Effector memory CD4-positive, alpha-beta T cell (primary cell): Measurements from ENCODE around the gene CYP26B1.

Source experiments
- DNase-seq, 3 donors: peaks; one replicate each; pipeline ENCODE4 v3.0.0-alpha.2; 2020
- H3K27ac ChIP-seq: 2 replicates; pipeline ENCODE4 v1.7.0; 2013; ENCODE audit warnings: mild to moderate bottlenecking, low read length, moderate library complexity; ENCODE audit not compliant: insufficient read depth, poor library complexity, severe bottlenecking
- H3K27me3 ChIP-seq: replicated peaks from 2 replicates; pipeline ENCODE4 v1.7.0; 2013; ENCODE audit warnings: mild to moderate bottlenecking, low read length; ENCODE audit not compliant: insufficient read depth, control insufficient read depth, poor library complexity, severe bottlenecking
- H3K36me3 ChIP-seq: 2 replicates; pipeline ENCODE4 v1.7.0; 2013; ENCODE audit warnings: mild to moderate bottlenecking, low read length, moderate library complexity; ENCODE audit not compliant: control insufficient read depth, insufficient read depth
- H3K4me1 ChIP-seq: 2 replicates; pipeline ENCODE4 v1.7.0; 2013; ENCODE audit warnings: low read length, mild to moderate bottlenecking; ENCODE audit not compliant: control insufficient read depth, insufficient read depth, poor library complexity, severe bottlenecking
- H3K4me3 ChIP-seq: 2 replicates; pipeline ENCODE4 v1.7.0; 2013; ENCODE audit warnings: low read length, low read depth, mild to moderate bottlenecking; ENCODE audit not compliant: insufficient read depth, poor library complexity, severe bottlenecking
- H3K9me3 ChIP-seq: 2 replicates; pipeline ENCODE4 v1.7.0; 2013; ENCODE audit warnings: mild to moderate bottlenecking, low read length, moderate library complexity; ENCODE audit not compliant: control insufficient read depth

CYP26B1 gene

DNA sequence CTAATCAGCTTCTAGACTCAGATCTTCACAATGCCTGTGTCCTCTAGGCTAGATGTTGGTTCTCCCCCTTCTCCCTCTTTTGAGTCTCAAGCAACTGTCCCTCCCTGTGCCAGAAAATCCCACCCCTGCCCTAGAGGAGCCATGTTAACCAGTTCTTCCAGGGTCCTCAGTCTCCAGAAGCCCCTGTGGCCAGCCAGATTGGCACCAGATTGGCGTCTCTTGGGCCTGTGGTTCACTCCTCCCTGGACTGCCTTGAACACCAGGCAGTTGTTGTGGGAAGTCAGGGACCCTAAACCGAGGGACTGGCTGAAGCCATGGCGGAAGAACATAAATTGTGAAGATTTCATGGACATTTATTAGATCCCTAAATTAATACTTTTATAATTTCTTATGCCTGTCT, 36.6 kb downstream of the CYP26B1 start:
- no peaks in the 10 kb centered on the region for H3K4me1 ChIP-seq
- no peak for DNase-seq
- H3K27me3 ChIP-seq: no peaks in the 10 kb centered on the region
- H3K9me3 ChIP-seq: no peaks in the 10 kb centered on the region
- no peak overlapping the region for H3K27ac ChIP-seq
- no peak overlapping the region for H3K4me3 ChIP-seq
- no peaks in the 10 kb centered on the region for H3K36me3 ChIP-seq

DNA sequence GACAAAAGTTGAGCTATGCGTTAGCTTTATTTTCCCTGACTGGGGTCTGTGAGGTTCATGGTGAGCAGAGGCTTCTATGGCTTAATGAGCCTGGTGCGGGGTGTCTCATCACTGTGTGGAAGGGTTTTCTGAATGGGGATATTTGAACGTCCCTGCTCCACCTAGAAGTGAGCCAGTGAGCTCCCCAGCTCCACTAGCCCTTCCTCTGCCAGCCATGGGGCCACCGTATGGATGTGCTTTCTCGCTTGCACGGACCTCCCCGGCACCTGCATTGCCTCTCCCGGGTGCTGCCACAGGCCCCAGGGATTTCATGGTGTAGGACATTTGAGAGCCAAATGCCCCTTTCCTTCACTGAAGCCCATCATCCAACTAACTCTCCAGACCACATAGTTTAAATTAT, 37.8 kb downstream of the CYP26B1 start:
- DNase-seq: no peak
- no peak overlapping the region for H3K27ac ChIP-seq
- H3K27me3 ChIP-seq: no peaks in the 10 kb centered on the region
- H3K4me1 ChIP-seq: no peaks in the 10 kb centered on the region
- H3K4me3 ChIP-seq: no peak overlapping the region
- no peaks in the 10 kb centered on the region for H3K9me3 ChIP-seq
- no peaks in the 10 kb centered on the region for H3K36me3 ChIP-seq

DNA sequence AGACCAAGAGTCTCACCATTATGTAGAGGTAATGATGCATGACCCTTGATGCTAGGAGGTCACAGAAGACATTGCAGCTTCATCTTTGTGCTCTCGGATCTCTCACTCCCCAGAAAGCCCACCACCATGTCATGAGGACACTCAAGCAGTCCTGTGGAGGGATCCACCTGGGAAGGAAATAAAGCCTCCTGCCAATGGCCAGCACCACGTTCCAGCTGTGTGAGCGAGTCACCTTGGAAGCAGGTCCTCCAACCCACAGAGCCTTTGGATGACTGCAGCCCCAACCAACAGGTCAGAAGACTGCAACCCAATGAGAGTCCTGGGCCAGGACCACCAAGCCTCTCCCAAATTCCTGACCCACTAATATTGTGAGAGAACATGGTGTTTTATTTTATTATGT, 38.4 kb downstream of the CYP26B1 start:
- no peaks in the 10 kb centered on the region for H3K9me3 ChIP-seq
- H3K36me3 ChIP-seq: no peaks in the 10 kb centered on the region
- DNase-seq: no peak
- no peak overlapping the region for H3K27ac ChIP-seq
- H3K4me3 ChIP-seq: no peak overlapping the region
- H3K4me1 ChIP-seq: no peaks in the 10 kb centered on the region
- no peaks in the 10 kb centered on the region for H3K27me3 ChIP-seq

DNA sequence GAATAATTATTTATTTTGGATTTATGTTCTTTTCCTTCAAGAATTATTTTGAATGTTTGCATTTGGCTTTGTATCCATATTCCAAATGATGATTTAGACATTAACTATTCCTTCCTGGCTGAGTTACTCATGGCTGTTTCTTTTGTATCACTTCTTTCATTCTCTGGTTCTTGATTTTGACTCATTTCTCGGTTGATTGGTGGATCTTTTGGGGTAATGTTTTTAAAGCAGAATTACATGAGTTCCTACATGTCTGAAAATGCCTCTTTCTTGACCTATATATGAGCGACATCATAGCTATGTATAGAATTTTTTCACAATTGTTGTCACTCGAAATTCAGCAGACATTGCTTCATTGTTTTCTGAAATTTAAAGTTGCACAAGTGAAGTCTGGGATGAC, 39.5 kb downstream of the CYP26B1 start:
- H3K36me3 ChIP-seq: no peaks in the 10 kb centered on the region
- no peaks in the 10 kb centered on the region for H3K27me3 ChIP-seq
- no peaks in the 10 kb centered on the region for H3K9me3 ChIP-seq
- no peak overlapping the region for H3K4me3 ChIP-seq
- DNase-seq: no peak
- no peaks in the 10 kb centered on the region for H3K4me1 ChIP-seq
- no peak overlapping the region for H3K27ac ChIP-seq

DNA sequence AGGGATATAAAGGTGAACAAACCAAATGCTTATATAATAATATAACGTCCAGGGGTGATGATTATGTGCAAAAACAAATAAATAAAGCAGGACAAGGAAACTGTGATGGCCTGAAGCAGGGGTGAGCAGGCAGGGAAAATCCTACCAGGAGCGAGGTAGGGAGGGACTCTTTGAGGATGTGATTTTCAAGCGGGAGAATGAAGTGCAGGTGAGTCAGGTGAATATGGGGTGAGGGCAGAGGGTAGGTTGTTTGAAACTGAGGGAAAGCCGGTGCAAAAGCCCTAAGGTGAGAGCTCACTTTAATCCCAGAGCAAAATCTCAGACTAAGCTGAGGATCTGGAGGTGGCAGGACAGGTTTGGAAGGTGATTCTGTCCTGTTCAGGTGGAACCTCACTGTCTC, 40.7 kb downstream of the CYP26B1 start:
- no peak overlapping the region for H3K27ac ChIP-seq
- no peaks in the 10 kb centered on the region for H3K27me3 ChIP-seq
- H3K9me3 ChIP-seq: no peaks in the 10 kb centered on the region
- no peaks in the 10 kb centered on the region for H3K36me3 ChIP-seq
- no peaks in the 10 kb centered on the region for H3K4me1 ChIP-seq
- no peak for DNase-seq
- no peak overlapping the region for H3K4me3 ChIP-seq

DNA sequence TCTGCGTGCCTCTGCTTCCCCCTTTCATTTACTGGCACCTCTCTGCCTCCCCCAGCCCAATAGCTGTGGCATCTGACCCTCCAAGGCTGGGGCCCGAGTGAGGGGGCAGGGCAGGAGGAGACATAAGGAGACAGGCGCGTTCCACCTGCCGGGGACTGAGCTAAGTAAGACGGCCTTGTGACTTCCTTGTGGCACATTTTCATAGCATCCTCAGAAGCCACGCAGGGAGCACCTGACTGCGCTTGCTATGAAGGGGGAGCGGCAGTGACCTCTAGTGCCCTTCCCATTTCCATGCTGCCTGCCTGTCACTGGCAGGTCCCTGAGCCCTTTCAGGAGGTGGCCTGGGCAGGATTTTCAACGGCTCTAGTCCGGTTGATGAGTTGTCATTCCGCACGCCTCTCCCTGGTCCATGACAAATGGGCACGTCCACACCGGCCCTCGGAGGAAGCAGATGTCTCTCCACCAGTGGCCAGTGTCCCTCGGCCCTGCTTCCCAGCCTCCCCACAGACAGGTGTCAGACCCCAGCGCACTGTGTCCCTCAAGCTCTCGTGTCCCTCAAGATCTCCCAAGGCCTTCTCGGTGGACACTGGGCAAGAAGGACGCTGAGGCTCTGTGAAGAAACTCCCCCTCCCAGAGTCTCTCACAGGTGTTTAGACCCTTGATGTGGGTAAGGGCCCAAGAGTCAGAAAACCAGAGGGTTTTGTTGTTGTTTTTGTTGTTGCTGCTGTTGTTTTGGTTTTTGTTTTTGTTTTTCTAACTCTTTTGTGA, 42.7 kb downstream of the CYP26B1 start:
- Histone ChIP-seq H3K4me3 (no peak overlapping the region), H3K9me3 (no peaks in the 10 kb centered on the region), H3K4me1 (no peaks in the 10 kb centered on the region), H3K36me3 (no peaks in the 10 kb centered on the region), H3K27ac (no peak overlapping the region), H3K27me3 (no peaks in the 10 kb centered on the region)
- DNase-seq: no peak

DNA sequence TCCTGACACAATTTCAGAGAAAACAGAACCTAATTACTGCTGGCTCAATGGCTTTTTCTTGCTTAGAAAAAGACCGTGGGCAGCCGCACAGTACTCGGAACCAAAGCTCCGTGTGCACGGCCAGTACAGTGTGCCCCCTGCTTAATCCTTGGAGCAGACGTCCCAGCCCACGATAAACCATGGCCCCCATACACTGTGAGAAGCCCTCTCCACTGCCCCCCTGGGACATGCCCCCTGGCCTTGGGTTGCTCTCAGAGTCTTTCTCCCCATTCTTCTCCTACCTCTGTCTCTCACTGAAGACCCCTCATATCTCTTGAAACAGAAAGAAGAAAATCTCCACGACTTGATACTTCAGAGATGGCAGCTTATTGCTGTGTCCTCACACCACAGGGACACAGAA, 44.0 kb downstream of the CYP26B1 start:
- no peak for DNase-seq
- Histone ChIP-seq H3K27ac (no peak overlapping the region), H3K36me3 (no peaks in the 10 kb centered on the region), H3K4me3 (no peak overlapping the region), H3K27me3 (no peaks in the 10 kb centered on the region), H3K4me1 (no peaks in the 10 kb centered on the region), H3K9me3 (no peaks in the 10 kb centered on the region)

DNA sequence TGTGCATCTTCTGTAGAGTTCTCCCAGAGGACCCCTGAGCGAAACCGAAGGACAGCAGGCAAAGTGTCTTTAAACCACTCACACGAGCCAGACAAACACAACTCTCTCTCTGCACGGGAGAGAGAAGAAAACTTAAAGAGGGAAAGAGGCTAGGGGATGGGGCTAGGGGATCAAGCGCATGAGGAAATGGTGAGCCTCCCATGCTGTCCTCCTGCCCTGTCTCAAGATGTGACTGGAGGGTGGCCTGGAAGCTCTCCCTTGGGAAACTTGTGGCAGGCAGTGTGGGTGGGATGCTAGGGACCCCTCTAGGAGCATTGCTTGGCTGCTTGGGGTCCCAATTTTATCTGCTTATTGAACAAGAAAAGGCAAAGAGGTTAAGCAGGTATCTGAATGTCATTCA, 44.5 kb downstream of the CYP26B1 start:
- Histone ChIP-seq H3K9me3 (no peaks in the 10 kb centered on the region), H3K27ac (no peak overlapping the region), H3K36me3 (no peaks in the 10 kb centered on the region), H3K4me1 (no peaks in the 10 kb centered on the region), H3K27me3 (no peaks in the 10 kb centered on the region), H3K4me3 (no peak overlapping the region)
- no peak for DNase-seq

DNA sequence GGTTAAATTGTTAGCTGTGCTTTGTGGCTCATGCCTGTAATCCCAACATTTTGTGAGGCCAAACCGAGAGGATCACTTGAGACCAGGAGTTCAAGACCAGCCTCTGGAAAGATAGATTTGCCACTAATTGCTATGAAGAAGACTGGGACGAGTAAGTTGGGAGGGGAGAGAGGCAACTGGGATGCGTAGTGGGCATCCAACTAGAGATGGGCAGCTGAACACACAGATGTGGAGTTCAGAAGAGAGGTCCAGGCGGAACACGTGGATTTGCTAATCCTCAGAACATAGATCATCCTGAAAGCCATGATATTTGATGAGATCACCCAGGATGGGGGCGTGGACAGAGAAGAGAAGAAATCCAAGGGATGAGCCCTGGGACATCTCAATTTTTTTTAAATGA, 48.7 kb downstream of the CYP26B1 start:
- Histone ChIP-seq H3K9me3 (no peaks in the 10 kb centered on the region), H3K27ac (no peak overlapping the region), H3K4me1 (no peaks in the 10 kb centered on the region), H3K27me3 (no peaks in the 10 kb centered on the region), H3K4me3 (no peak overlapping the region), H3K36me3 (no peaks in the 10 kb centered on the region)
- no peak for DNase-seq

DNA sequence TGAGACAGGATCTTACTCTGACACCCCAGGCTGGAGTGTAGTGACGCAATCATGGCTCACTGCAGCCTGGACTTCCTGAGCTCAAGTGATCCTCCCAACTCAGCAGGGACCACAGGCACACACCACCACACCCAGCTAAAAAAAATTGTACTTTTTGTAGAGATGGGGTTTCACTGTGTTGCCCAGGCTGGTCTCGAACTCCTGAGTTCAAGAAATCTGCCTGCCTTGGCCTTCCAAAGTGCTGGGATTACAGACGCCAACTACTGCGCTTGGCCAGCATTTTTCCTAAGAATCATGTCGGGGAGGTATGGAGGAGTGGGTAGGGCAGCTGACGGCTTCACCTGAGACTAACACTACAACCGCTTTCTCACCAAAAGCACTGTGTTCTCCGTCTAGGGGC, 50.4 kb downstream of the CYP26B1 start:
- no peak for DNase-seq
- no peaks in the 10 kb centered on the region for H3K27me3 ChIP-seq
- H3K9me3 ChIP-seq: no peaks in the 10 kb centered on the region
- H3K36me3 ChIP-seq: no peaks in the 10 kb centered on the region
- no peaks in the 10 kb centered on the region for H3K4me1 ChIP-seq
- H3K4me3 ChIP-seq: no peak overlapping the region
- no peak overlapping the region for H3K27ac ChIP-seq
